Measurements from ENCODE around the gene DIAPH2. TPM values are rescaled to one million over a fixed set of nuclear protein-coding genes. Genes with fewer than 3 reads are reported as not detected.

The DIAPH2 gene
- total RNA-seq, 2 donors from 2014 or later = 19.1 to 31.9 TPM

GRCh38 chrX:97326456-97326855 lies 641.8 kb downstream of the DIAPH2 start:
- H3K9ac ChIP-seq (ENCODE audit: low read depth in 2 of 2, low read length in 2 of 2) = no peak overlapping the region
- no peak for DNase-seq
- H3K36me3 ChIP-seq = no peaks in the 10 kb centered on the region
- H3K27ac ChIP-seq = no peak overlapping the region
- H3K27me3 ChIP-seq = no peaks in the 10 kb centered on the region
- H3K4me1 ChIP-seq = no peaks in the 10 kb centered on the region
- no peak overlapping the region for H3K4me3 ChIP-seq
- TF ChIP-seq, protein P1, sequence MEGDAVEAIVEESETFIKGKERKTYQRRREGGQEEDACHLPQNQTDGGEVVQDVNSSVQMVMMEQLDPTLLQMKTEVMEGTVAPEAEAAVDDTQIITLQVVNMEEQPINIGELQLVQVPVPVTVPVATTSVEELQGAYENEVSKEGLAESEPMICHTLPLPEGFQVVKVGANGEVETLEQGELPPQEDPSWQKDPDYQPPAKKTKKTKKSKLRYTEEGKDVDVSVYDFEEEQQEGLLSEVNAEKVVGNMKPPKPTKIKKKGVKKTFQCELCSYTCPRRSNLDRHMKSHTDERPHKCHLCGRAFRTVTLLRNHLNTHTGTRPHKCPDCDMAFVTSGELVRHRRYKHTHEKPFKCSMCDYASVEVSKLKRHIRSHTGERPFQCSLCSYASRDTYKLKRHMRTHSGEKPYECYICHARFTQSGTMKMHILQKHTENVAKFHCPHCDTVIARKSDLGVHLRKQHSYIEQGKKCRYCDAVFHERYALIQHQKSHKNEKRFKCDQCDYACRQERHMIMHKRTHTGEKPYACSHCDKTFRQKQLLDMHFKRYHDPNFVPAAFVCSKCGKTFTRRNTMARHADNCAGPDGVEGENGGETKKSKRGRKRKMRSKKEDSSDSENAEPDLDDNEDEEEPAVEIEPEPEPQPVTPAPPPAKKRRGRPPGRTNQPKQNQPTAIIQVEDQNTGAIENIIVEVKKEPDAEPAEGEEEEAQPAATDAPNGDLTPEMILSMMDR (IDR thresholded peaks at IDR 0.05) = no peak
- no peaks in the 10 kb centered on the region for H3K9me3 ChIP-seq
- intact Hi-C loops (cut with DNase I) = no loop called here

- no peak for DNase-seq
- H3K27me3 ChIP-seq = no peaks in the 10 kb centered on the region
- H3K27ac ChIP-seq = no peak overlapping the region
- H3K4me3 ChIP-seq = no peak overlapping the region
- no peaks in the 10 kb centered on the region for H3K4me1 ChIP-seq
- no peaks in the 10 kb centered on the region for H3K9me3 ChIP-seq
- H3K36me3 ChIP-seq = no peaks in the 10 kb centered on the region
- intact Hi-C loops (cut with DNase I) = no loop called here
- no peak overlapping the region for H3K9ac ChIP-seq (ENCODE audit: low read depth in 2 of 2, low read length in 2 of 2)
- TF ChIP-seq, protein P1 (IDR thresholded peaks at IDR 0.05) = no peak
These were observed 644.3 kb downstream of the DIAPH2 start for GRCh38 chrX:97328853-97329390.

GRCh38 chrX:97330151-97330550 lies 645.5 kb downstream of the DIAPH2 start:
- Histone ChIP-seq H3K4me3 (no peak overlapping the region), H3K9me3 (no peaks in the 10 kb centered on the region), H3K27me3 (no peaks in the 10 kb centered on the region), H3K36me3 (no peaks in the 10 kb centered on the region), H3K4me1 (no peaks in the 10 kb centered on the region), H3K9ac (ENCODE audit: low read depth in 2 of 2, low read length in 2 of 2) (no peak overlapping the region), H3K27ac (no peak overlapping the region)
- intact Hi-C loops (cut with DNase I) = no loop called here
- TF ChIP-seq, protein P1 (IDR thresholded peaks at IDR 0.05) = no peak
- no peak for DNase-seq

- TF ChIP-seq, protein P1 (IDR thresholded peaks at IDR 0.05) = no peak
- no peak overlapping the region for H3K9ac ChIP-seq (ENCODE audit: low read depth in 2 of 2, low read length in 2 of 2)
- intact Hi-C loops (cut with DNase I) = no loop called here
These were observed 648.3 kb downstream of the DIAPH2 start for GRCh38 chrX:97332963-97333362.

GRCh38 chrX:97334850-97335249 lies 650.2 kb downstream of the DIAPH2 start:
- Histone ChIP-seq H3K4me1 (no peaks in the 10 kb centered on the region), H3K27ac (no peak overlapping the region), H3K9me3 (no peaks in the 10 kb centered on the region), H3K4me3 (no peak overlapping the region), H3K27me3 (no peaks in the 10 kb centered on the region), H3K9ac (ENCODE audit: low read depth in 2 of 2, low read length in 2 of 2) (no peak overlapping the region), H3K36me3 (no peaks in the 10 kb centered on the region)
- intact Hi-C loops (cut with DNase I) = no loop called here
- TF ChIP-seq, protein P1 (IDR thresholded peaks at IDR 0.05) = no peak
- no peak for DNase-seq

More at GRCh38 chrX:97332963-97333362, 648.3 kb downstream of the DIAPH2 start:
- Histone ChIP-seq H3K9me3 (no peaks in the 10 kb centered on the region), H3K27ac (no peak overlapping the region), H3K27me3 (no peaks in the 10 kb centered on the region), H3K4me1 (no peaks in the 10 kb centered on the region), H3K4me3 (no peak overlapping the region), H3K36me3 (no peaks in the 10 kb centered on the region)
- no peak for DNase-seq
